Transverse colon (tissue), 4 donors: Measurements from ENCODE around the gene IBTK.

Experiments used
- POLR2A ChIP-seq: fragments of 450-650 bp; IDR thresholded peaks from one replicate; pipeline ENCODE4 v1.6.1; 2016; ENCODE audit warnings: antibody characterized with exemption, mild to moderate bottlenecking, moderate library complexity
- POLR2AphosphoS5 ChIP-seq, 3 donors: sonication (generic); formaldehyde crosslinking; IDR thresholded peaks; one replicate each; pipeline ENCODE4 v1.6.1; 2016; ENCODE audit warnings: antibody characterized with exemption in 3 of 3
- TF ChIP-seq, protein P1 (sequence below), 5 experiments: fragments of 200-600 bp in 3 of 5; fragments of 450-650 bp in 2 of 5; sonication (generic) in 3 of 5; IDR thresholded peaks; 1 replicate in 2 of 5; 2 replicates in 3 of 5; pipeline ENCODE4 v1.5.1; 2016 to 2017; ENCODE audit warnings: antibody characterized with exemption in 5 of 5, inconsistent platforms in 3 of 5, mild to moderate bottlenecking in 2 of 5, moderate library complexity in 1 of 5

DNA sequence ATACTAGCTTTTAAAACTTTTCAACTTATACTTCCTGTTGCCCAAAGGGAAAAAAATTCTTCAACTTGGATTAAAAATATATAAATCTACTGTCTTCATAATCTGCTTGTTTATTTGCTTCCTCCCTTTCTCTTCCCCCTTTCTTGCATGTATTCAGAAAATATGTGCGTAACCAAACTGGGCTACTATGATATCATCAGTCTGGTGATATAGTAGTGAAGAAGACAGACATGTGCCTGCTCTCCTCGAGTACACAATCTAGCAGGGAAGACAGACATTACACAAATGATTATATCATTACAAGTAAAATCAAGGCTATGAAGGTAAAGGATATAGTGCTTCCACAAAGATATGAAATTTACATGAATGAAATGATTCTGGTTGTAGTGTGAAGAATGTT is 31.0 kb downstream of the IBTK start:
- TF ChIP-seq, protein P1, sequence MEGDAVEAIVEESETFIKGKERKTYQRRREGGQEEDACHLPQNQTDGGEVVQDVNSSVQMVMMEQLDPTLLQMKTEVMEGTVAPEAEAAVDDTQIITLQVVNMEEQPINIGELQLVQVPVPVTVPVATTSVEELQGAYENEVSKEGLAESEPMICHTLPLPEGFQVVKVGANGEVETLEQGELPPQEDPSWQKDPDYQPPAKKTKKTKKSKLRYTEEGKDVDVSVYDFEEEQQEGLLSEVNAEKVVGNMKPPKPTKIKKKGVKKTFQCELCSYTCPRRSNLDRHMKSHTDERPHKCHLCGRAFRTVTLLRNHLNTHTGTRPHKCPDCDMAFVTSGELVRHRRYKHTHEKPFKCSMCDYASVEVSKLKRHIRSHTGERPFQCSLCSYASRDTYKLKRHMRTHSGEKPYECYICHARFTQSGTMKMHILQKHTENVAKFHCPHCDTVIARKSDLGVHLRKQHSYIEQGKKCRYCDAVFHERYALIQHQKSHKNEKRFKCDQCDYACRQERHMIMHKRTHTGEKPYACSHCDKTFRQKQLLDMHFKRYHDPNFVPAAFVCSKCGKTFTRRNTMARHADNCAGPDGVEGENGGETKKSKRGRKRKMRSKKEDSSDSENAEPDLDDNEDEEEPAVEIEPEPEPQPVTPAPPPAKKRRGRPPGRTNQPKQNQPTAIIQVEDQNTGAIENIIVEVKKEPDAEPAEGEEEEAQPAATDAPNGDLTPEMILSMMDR (IDR thresholded peaks at IDR 0.05): no peak
- TF ChIP-seq POLR2A: no peak
- no peak for TF ChIP-seq POLR2AphosphoS5 (IDR thresholded peaks at IDR 0.05)
